Tongue (tissue), 2 donors: ENCODE data around the gene VWA1. TPM values are rescaled to one million over a fixed set of nuclear protein-coding genes. Genes with fewer than 3 reads are reported as not detected.
"Not testable (repeated sequence)": the region's sequence is repeated elsewhere in the genome, so short reads cannot be mapped to it uniquely, and the experiment has no call there.

ENCODE experiments used
- DNase-seq: peaks from one replicate; pipeline ENCODE4 v3.0.0-alpha.2; 2015
- total RNA-seq: library from RNA; depleted of rRNA; stranded (reverse); fragments of >200 nt; gene quantifications from one replicate; pipeline ENCODE4 v1.2.3, GENCODE V29; 2014

VWA1 gene
- total RNA-seq, 1 donor from 2014 or later = 39.3 TPM

- DNase-seq = no peak
These were observed 31.8 kb upstream of the VWA1 start for GRCh38 chr1:1403653-1404052.

- DNase-seq = no peak
These were observed 29.2 kb upstream of the VWA1 start for GRCh38 chr1:1406101-1406820.

DNA sequence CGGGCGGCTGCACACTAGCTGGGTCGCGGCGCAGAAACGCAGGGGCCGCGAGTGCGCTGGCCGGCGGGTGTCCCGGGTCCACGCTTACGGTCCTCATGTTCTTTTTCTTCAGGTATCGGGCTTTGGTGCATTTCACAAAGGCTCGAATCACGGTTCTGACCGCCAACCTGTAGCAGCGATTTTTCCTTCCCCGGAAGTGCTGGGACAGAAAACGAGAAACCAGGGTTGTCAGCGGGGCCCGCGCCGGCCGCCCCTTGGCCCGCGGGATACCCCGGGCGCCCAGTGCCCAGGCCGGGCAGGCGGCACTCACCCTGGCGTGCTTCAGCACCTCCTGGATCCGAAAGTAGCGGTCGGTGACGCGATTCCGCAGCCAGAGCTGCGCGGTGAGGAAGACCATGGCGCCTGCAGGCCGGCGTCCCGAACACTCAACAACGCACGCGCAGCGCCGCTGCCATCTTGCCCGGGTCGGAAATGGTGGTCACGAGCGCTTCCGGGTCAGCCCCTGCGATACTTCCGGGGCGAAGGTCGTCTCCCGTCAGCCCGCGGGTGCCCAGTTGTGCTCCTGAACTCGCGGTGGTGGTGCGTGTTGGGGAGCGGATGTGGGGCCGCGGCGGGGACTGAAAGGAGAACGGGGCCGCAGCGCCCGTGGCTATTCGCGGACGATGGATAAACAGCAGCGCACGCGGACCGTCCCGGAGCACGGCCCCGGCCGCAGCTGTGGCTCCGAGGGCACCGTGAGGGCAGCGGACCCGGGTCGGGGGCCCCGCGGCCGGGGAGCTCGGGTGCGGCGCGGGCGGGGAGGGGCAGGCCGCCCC, 28.5 kb upstream of the VWA1 start, which contains the start of gene MRPL20:
Gene MRPL20 (minus strand): TSS at position 473 of the 815 bp plus-strand sequence. CDS start 76 bp downstream, at position 397.
- peak; percentile 97 for DNase-seq

DNA sequence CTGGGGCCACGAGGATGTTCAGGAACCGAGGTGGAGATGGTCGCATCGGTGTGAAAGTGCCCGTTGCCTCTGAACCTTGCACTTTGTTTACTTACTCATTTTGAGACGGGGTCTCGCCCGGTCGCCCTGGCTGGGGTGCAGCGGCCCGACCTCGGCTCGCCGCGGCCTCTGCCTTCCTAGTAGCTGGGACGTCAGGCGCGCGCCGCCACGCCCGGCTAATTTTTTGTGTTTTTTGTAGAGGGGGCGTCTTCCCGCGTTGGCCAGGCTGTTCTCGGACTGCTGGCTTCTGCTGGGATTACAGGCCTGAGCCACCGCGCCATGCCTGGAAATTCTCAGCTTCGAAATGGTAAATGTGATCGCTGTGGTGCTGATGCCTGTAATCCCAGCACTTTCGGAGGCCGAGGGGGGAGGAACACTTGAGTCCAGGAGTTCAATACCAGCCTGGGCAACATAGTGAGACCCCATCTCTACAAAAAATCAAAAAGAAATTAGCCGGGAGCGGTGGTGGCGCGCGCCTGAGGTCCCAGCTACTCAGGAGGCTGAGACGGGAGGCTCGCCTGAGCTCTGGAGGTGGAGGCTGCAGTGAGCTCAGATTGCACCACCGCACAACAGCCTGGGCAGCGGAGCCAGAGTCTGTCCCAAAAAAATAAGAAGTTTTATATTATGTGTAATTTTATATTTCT, 27.7 kb upstream of the VWA1 start:
- DNase-seq = peak; percentile 35

DNA sequence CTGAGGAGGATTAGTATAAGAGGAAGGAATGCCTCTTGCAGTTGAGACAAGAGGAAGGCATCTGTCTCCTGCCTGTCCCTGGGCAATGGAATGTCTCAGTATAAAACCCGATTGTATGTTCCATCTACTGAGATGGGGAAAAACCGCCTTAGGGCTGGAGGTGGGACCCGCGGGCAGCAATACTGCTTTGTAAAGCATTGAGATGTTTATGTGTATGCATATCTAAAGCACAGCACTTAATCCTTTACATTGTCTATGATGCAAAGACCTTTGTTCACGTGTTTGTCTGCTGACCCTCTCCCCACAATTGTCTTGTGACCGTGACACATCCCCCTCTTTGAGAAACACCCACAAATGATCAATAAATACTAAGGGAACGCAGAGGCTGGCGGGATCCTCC, 25.3 kb upstream of the VWA1 start:
- DNase-seq = not testable (repeated sequence)

- DNase-seq = no peak
These were observed 23.9 kb upstream of the VWA1 start for GRCh38 chr1:1411626-1412025.

DNA sequence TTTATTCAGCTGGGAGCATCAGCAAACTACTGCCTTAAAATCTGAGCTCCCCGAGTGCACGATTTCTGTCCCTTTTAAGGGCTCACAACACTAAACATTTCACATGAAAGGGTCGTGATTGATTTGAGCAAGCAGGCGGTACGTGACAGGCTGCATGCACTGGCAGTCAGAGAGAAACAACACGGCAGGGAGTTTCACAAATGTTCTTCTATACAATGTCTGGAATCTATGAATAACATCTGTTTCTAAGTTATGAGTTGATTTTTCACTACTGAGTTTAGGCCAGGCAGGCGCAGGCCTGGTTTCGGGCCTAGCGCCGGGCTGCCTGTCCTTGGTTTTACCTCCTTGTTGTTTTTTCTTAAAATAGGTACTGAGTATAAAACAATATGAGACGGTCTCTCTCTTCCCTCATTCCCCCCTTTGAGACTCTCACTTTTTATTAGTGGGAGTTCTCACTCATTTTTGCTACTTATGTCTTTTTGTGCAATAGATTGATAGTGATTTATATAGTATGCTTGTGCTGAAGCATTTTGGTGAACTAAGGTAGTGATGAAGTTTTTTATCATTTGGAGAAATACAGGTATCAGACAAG, 23.1 kb upstream of the VWA1 start:
- not testable (repeated sequence) for DNase-seq

GRCh38 chr1:1415751-1416150, 19.7 kb upstream of the VWA1 start:
- no peak for DNase-seq

GRCh38 chr1:1417396-1417795, 18.1 kb upstream of the VWA1 start:
- DNase-seq = not testable (repeated sequence)

DNA sequence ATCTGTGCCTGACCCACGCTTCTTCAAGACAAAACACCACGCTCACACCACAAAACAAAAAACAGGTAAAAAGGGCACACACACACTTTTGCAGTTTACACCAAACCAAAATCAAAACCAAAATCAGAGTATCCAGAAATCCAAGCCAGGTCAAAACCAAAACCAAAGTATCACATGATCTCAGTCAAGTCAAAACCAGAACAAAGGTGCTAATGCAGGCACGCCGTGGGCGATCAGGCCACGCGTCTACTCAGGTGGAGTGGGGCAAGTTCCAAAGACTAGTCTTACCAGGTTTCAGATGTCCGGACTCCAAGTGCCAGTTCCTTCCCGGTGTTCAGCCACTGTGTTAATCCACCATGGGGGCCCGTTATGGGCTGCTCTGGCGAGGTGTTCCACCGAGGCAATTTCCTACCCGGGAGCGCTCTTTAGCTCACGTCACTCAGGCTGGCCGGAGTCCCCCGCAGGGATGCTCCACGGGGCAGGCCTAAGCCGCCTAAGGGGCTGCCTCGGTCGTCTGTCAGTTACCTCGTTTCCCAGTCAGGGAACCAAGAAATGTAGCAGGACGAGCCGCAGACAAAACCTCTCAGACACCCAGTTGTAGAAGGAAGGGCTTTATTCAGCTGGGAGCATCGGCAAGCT, 17.5 kb upstream of the VWA1 start:
- DNase-seq = not testable (repeated sequence)

GRCh38 chr1:1418464-1419362, 16.8 kb upstream of the VWA1 start:
- no peak for DNase-seq

DNA sequence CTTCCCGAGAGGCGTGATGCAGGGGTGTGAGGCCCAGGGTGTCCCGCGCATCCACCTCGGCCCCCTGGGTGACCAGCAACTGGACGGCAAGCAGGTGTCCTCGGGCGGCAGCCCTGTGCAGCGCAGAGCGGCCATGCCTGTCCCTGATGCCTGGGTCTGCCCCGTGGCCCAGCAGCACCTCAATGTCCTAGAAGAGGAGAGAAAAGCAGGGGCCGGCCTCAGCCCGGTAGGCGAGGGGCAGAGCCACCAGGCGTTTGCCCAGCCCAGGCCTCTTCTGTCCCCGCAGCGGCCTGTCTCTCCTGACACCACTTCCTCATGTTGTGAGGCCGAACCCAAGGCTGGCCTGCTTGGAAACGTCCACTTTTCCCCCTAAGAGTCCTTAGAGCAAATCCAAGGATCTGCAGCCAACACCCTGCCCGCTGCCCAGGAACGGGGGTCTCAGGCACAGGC, 16.1 kb upstream of the VWA1 start:
- no peak for DNase-seq

DNA sequence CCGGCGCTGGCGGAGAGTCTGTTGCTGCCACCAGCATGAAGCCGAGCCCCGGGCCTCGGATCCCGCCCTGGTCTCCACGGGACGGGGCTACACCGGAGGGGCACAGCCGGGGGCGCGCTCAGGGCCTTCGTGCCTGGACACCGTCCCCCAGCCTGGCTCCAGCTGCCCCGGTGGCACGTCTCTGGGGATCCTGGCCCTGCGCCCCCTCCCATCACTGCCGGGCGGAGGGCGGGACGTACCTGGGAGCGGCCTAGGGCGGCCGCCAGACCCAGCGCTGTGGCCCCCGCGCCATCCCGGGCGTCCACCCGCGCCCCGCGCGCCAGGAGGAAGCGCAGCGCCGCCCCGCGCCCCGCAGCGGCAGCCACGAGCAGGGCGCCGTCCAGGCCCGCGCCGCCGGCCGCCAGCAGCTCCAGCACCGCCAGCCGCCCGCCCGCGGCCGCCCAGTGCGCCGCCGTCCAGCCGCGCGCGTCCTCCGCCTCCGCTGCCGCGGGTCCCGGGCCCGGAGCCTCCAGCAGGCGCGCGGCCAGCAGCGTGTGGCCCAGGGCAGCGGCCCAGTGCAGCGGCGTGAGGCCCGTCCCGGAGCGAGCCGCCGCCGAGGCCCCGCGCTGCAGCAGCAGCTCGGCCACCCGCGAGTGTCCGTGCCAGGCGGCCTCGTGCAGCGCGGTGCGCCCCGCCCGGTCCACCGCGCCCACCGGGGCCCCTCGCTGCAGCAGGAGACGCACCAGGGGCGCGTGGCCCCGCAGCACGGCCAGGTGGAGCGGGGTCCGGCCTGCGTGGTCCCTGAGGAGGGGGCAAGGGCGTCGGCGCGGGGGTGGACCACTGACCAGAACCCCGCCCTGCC, 15.5 kb upstream of the VWA1 start:
- peak; percentile 46 for DNase-seq

- no peak for DNase-seq
These were observed 14.8 kb upstream of the VWA1 start for GRCh38 chr1:1420654-1421141.

DNA sequence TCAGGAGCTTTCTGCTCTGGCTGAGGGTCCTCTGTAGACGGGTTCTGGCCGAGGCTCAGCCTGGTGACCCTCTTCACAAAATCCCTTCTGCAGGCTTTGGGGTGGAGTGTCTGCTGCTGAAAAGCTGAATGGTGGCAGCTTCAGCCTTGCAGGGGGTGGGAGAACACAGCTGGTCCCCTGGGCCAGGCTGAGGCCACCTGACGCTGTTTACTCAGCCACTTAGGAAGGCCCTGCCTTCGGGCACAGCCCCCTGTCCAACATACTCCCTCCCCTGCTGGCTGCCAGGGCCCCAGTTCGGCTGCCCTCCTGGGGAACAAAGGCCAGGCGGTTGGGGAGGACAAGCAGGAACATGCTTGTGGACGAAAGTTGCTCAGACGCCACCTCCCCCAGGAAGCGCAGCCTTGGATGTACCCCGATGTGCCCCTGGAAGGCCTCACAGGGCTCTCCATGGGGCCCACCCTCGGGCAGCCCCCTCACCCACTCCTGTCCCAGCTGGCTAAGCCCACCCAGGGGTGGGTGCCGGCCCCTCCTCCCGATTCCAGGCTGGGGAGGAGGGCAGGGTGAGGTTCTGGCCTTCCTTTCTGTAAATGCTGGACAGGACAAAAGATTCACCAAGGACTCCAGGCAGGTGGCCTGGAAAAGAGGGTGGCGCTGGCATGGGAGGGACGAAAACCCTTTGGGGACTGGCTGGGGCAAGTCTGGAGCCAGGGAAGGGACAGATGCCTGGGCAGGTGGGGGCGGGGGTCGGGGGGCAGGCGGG, 14.2 kb upstream of the VWA1 start, which contains the start of gene ANKRD65:
Gene ANKRD65 (minus strand): TSS at position 130 of the 760 bp plus-strand sequence. CDS start 271 bp downstream, outside the sequence.
- peak; percentile 68 for DNase-seq

GRCh38 chr1:1421907-1422464, 13.5 kb upstream of the VWA1 start:
- DNase-seq = no peak

- no peak for DNase-seq
These were observed 12.8 kb upstream of the VWA1 start for GRCh38 chr1:1422465-1423244.

- DNase-seq = no peak
These were observed 12.3 kb upstream of the VWA1 start for GRCh38 chr1:1423245-1423597.
